Measurements from ENCODE around the gene BST2.
A peak's percentile ranks its signal among the peaks of the same experiment; 100 is the strongest.

Gene BST2, protein sequence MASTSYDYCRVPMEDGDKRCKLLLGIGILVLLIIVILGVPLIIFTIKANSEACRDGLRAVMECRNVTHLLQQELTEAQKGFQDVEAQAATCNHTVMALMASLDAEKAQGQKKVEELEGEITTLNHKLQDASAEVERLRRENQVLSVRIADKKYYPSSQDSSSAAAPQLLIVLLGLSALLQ

DNA sequence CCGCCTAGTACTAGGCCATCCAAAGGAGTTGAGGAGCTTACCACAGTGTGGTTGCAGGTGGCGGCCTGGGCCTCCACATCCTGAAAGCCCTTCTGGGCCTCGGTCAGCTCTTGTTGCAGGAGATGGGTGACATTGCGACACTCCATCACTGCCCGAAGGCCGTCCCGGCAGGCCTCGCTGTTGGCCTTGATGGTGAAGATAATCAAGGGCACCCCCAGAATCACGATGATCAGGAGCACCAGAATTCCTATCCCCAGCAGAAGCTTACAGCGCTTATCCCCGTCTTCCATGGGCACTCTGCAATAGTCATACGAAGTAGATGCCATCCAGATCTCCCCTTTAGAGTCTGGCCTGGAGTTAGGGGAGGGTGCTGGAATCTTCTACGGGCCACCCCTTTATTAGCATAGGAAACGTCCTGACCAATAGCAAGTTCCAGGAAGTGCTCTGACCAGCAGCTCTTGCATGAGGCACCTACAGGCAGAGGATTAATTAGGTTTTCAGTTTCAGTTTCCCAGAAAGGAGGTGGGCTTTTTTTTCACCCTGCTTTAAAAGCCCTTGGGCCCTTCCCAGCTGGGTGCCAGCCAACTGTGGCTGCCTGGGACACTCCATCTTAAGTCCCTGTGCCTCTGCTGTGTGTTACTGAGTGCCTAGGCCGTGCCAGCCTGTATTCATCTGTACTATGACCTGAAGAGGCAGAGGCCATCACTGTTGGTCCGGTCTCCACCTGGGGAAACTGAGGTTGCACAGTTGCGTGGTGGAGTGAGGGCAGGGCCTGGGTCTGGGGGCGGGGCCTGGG, at the start of gene BST2:
TSS of gene BST2 (minus strand) at position 381 of the 796 bp plus-strand sequence. CDS start at position 326, 55 bp downstream.
- DNase-seq (ENCODE audit: low read depth in 2 of 2, low spot score in 1 of 2), result peak in 1 of 2 donors; percentile 27

DNA sequence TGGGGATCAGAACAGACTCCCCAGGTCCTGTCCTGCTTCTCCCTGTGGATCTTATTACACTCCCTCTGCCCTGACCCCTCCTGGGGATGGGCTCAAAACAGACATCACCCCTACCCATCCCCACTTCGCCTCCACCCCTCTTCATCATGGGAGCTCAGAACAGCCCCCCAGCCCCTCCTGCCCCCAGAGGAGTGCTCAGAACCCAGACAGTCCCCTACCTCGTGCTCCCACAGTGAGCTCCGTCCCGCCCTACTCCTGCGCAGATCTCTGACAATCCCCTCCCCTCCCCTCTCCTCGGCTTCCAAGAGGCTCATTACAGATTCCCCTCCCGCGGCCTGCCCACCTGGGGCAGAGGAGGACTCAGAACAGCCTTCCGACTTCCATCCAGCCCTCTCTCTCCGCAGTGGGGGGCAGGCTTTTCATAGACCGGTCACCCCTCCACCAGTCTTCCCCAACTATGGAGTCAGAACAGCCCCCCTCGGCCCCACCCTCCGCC, 49.2 kb upstream of the BST2 start:
- DNase-seq (ENCODE audit: low read depth in 2 of 2, low spot score in 1 of 2), result no peak

DNA sequence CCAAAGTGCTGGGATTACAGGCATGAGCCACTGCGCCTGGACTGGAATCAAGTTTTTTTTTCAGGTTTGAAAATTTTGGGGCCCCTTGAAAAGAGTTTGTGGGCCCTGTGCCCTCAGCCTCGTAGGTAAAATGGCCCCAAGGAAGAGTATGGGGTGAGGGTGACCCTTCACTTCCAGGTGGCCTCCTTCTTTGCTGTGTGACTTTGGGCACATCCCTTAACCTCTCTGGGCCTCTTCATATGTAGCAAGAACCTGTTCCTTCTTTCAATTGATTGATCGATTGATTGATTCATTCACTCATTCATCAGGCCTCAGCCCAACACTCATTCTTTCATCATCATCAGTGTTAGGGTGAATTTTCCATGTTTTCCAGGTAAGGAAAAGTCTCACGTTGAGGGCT, 46.4 kb upstream of the BST2 start:
- no peak for DNase-seq (ENCODE audit: low read depth in 2 of 2, low spot score in 1 of 2)

DNA sequence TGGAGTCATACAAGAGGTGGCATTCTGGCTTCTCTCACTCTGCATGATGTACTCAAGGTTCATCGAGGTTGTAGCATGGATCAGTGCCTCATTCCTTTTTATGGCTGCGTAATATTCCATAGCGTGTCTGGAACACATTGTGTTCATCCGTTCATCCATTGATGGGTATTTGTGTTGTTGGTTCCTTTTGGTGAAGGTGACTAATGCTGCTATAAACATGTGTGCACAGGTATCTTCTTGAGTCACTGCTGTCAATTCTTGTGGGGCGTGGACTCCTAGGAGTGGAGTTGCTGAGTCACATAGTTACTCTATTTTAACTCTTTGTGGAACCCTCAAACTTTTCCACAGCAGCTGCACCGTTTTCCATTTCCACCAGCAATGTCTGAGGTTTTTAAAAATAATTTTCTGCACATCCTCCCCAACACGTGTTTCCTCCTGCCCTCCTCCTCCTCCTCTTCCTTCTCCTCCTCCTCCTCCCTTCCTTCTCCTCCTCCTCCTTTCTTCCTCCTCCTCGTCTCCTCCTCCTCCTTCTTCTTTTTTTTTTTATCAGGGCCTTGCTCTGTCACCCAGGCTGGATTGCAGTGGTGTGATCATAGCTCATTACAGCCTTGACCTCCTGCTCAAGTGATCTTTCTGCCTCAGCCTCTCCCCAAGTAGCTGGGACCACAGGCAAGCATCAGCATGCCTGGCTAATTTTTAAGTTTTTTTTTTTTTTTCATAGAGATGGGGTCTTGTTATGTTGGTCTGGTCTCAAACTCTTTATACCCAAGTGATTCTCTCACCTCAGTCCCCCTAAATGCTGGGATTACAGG, 45.0 kb upstream of the BST2 start:
- no peak for DNase-seq (ENCODE audit: low read depth in 2 of 2, low spot score in 1 of 2)

DNA sequence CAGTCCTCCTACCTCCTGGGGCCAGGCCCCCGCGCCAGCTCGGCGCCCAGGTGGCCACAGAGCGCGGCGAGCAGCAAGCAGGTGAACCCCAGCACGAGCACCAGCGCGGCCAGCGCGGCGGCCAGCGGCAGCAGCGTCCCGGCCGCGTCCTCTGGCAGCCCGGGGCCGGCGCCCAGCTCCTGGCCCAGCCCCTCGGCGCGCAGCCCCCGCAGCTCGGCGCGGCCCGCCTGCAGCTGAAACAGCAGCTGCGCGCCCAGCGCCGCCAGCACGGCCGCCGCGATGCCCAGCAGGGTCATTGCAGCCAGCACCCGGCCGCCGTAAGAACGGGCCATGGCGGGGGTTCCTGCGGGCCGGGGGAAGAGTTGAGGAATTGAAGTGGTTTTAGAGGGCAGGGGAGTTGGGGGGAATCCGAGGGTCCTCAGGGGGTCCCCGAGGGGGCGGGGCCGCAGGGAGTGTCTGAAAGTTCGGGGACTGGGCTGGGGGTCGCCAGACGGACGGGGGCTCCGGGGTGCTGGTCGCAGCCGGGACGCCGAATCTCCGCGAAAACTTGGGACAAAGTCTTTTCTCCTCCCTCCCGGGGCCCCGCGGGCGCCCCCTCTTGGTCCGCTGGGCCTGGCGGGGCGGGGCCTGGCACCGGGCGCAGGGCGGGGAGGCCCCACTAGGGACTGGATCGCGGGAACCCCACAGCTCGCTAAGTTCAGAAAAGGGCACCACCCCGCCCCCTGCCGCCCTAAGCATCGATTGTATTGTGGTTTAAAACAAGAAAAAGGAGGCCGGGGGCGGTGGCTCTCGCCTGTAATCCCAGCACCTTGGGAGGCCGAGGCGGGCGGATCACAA, 42.9 kb upstream of the BST2 start, which contains the start of gene TMEM221:
TSS of gene TMEM221 (minus strand) at position 538 of the 837 bp plus-strand sequence. CDS start at position 332, 206 bp downstream.
- DNase-seq (ENCODE audit: low read depth in 2 of 2, low spot score in 1 of 2), result peak; percentile 20 to 29

DNA sequence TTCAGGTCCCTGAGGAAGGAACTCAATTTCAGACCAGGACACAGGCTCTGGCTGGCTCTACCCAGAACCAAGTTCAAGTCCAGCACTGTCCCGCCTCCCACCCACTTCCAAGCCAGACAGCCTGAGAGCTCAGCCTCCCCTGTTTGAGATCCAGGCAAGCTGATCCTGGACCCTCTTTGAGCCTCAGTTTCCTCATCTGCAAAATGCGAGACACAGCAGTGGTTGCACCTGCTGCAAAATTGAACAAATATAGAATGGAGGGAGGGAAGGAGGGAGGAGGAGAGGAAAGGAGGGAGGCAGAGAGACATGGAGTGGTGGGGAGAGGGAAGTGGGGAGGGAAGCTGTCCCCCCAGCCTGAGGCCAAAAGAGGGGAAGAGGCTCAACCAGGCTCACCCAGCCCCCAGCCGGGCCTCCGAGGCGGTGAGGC, 42.3 kb upstream of the BST2 start:
- DNase-seq (ENCODE audit: low read depth in 2 of 2, low spot score in 1 of 2), result no peak

DNA sequence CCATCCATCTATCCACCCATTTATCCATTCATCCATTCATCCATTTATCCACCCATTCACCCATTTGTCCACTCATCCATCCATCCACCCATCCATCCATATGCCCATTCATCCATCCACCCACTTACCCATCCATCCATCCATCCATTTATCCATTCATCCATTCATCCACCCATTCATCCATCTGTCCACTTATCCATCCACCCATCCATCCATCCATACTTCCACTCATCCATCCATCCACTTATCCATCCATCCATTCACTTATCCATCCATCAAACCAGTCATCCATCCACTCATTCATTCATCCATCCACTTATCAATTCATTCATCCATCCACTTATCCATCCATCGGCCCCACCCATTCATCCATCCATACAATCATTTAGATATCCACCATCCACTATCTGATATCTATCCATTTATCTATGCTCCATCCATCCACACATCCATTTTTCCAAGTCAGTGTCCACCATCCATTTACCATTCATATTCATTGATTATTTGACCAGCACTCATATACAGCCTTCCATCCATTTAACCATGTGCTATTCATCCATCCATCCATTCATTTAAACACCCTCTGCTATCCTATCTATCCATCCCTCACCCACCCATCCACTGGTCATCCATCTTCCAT, 40.2 kb upstream of the BST2 start:
- DNase-seq (ENCODE audit: low read depth in 2 of 2, low spot score in 1 of 2), result no peak

DNA sequence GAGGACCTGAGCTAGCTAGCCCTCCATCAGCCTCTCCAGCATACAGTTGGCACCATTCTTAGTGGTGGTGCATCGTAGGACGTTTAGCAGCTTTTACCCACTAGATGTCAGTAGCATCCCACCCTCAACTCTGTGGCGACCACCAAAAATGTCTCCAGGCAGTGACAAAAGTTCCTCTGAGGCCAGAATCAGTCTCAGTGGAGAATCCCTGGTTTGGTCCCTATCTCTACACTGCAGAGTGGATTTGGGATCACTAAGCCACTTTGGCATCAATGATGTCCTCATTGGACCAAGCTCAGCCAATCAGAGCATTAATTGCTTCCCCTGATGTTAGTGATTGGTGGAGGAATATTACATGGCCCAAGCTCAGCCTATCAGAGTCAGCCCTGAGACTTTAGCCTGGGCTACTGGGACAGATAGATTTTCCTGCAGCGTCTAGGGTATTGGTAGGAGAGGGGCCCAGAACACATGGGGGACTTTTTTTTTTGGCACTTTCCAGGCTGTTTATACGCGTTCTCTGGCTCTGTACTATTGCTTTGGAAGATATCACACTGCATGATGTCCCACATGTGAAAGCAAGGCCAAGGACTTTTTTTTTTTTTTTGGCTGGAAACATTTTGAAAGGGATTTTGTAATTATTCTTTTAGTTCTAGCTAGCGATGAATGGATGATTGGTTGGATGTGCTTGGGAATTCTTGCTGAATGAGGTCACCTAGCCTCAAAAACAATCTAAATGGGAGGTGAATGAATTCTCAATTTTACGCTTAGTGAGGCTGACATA, 36.0 kb upstream of the BST2 start:
- DNase-seq (ENCODE audit: low read depth in 2 of 2, low spot score in 1 of 2), result no peak

DNA sequence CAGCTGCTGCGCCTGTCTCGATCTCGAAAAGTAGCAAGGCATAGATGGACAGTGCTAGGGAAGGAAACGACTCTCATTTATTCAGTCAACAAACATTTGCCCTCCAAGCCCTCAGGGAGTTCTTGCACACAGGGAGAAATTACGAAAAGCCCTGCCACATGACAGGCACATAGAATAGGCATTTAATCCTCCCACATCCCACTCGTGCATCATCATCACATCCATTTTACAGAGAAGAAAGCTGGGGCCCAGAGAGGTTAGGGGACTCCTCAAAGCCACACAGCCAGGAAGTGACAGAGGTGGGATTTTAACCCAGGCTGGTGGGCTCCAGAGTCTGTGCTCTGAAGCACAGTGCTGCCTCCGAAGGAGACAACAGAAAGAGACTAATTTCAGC, 31.4 kb upstream of the BST2 start:
- no peak for DNase-seq (ENCODE audit: low read depth in 2 of 2, low spot score in 1 of 2)

DNA sequence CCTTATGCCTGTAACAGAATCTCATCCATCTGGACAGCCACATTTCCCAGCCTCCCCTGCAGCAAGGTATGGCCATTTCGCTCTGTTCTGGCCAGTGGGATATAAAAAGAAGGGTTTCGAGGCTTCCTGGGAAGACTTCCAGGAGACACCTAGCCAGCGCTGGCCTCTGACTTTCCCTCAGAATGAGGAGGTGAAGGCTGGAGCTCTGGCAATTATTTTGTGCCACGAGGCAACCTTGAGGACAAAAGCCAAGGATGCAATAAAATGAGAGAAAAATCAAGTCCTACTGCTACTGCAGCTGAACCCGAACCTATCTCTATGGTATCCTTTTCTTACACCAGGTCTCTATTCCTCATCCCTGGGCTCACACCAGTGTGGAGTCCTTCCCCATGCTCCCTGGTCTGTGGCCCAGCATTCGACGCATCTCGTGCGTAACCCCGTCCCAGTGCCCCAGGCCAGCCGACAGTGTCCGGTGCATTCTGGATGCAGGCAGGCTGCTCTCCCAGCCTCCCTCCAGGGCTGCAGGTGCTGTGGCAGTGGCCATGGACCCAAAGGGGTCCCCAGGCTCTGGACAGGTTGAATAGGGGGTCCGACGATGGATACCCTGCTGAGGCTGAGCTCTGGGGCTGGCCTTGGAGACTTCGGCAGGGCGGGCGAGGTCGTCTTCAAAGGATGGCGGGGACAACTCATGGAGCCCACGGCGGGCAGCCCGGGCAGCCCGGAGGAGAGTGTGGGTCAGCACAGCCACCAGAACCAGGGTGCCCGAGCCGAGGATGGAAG, 30.9 kb upstream of the BST2 start:
- no peak for DNase-seq (ENCODE audit: low read depth in 2 of 2, low spot score in 1 of 2)

DNA sequence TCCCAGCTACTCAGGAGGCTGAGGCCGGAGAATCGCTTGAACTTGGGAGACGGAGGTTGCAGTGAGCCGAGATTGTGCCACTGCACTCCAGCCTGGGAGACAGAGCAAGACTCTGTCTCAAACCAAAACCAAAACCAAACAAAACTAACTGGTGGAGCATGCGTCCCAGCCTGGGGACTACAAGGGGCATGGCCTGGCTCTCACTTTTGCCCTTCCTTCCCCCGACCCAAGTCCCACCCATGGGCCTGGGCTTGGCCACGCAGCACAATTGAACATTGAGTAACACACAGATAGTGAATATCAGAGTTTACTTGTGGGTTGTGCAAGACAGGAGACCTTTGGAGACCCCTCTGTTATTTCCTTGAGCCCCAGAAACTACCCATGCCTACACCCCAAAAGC, 29.8 kb upstream of the BST2 start:
- no peak for DNase-seq (ENCODE audit: low read depth in 2 of 2, low spot score in 1 of 2)

DNA sequence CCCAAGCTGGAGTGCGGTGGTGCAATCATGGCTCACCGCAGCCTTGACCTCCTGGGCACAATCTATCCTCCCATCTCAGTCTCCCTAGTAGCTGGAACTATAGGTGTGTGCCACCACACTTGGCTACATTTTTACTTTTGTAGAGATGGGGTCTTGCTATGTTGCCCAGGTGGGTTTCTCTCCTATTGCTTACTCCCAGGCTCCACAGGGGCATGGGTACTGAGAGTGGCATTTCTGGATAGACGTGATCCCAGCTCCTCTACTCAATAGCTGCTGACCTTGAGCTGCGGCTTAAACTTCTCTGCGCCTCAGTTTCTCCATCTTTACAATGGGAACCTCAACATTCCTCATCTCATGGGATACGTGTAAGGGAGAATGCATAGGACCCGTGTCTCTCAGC, 26.0 kb upstream of the BST2 start:
- no peak for DNase-seq (ENCODE audit: low read depth in 2 of 2, low spot score in 1 of 2)

DNA sequence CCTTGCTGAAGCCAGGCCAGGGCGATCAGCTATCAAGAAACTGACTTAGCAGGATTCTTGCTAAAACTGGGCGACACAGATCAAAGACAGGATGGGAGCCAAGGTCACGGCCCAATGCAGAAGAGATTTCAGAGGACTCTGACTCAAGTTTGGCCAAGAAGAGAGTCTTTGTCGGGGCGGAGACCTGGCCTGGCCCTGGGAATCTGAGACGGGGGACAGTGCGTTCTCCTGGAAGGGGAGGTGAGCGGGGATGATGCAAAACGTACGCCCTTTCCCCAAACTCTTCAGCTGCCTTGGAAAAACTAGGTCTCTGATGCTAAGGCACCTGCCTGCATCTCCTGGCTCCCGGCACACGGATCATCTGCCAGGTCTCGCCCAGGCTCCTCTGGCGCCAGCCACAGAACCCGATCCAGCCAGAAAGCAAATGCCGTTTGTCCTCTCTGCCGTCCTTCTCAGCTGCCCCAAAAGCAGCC, 24.2 kb upstream of the BST2 start:
- no peak for DNase-seq (ENCODE audit: low read depth in 2 of 2, low spot score in 1 of 2)

DNA sequence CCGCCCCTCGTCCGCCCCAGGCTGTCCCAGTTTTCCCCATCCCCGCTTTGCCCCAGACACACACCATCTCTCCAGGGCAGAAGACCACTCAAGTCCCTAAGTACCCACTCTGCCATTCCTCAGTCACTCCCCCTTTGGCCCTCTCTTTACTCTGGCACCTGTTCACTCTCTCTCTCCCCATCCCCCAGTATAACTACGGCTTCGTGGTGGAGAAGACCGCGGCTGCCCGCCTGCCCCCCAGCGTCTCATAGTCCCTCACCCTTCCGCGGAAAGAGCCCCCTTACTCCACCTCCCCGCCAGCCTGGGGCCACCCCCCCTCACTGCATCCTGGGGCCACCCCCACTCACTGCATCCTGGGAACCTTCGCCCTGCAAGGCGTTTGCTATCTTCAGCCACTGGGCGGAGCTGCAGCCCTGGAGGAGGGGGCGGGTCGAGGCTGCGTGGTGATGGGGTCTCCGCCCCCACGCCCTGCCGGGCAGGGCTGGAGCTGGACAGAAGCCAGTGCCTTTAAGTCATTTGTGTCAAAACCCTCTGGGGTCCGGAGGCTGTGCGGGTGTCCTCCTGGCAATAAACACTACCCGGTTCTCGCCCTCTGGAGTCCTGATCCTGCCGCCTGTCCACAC, 19.4 kb upstream of the BST2 start:
- DNase-seq (ENCODE audit: low read depth in 2 of 2, low spot score in 1 of 2), result no peak

DNA sequence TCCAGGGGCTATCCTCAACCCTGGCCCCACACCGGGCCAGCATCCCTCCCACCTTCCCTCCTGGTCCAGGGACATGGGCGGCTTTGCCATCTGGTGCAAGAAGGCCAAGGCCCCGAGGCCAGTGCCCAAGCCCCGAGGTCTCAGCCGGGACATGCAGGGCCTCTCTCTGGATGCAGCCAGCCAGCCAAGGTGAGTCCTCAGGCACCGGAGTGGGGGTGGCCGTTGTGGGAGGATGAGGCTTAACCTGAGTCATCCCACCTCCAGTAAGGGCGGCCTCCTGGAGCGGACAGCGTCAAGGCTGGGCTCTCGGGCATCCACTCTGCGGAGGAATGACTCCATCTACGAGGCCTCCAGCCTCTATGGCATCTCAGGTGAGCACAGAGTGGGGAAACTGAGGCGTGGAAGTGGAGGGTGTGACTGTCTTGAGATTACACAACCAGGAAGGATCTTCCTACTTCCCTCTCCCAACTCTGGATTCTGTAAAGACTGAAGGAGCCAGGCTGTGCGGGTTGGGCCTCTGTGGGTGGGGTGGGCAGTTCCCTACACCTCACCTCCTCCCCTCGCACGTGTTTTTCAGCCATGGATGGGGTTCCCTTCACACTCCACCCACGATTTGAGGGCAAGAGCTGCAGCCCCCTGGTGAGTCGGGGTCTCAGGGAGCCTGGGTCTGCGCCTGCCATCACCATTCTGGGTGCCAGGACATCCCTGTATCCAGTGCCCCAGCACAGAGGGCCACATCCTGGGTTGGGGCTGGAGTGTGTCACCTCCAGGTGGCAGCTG, 18.2 kb upstream of the BST2 start:
- no peak for DNase-seq (ENCODE audit: low read depth in 2 of 2, low spot score in 1 of 2)

DNA sequence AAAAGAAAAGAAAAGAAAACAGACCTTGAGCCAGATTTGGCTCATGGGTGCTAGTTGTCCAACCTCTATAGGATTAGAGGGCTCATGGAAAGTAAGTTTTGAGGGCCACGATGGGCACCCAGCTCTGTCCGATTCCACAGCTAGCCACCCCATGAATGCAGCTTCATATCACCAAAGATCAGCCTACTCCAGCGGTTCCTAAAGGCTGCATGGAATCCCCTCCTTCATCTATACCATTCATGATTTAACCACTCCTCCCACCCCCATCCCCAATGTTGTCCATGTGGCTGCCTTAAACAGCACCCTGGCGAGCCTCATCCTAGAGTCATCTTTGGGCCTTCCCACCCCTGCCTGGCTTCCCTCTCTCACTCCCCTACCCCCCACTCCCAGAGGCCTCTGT, 16.5 kb upstream of the BST2 start:
- DNase-seq (ENCODE audit: low read depth in 2 of 2, low spot score in 1 of 2), result no peak

DNA sequence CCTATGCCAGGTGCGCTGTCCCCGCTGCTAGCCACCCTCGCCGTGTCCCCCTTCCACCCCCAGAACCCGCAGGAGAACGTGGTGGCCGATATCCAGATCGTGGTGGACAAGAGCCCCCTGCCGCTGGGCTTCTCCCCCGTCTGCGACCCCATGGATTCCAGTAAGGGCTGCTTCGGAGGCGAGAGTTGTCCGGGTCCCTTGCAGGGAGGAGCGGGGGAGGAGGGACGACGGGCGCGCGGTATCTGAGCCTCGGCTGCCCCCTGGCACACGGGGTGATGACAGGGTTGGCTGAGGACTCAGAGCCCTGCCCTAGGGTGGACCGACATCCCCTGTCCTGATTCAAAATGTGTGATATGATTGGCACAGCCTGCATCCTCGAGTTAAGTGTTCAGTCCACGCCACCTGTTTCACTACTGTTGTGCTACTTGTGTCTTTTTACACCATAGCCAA, 15.1 kb upstream of the BST2 start:
- DNase-seq (ENCODE audit: low read depth in 2 of 2, low spot score in 1 of 2), result no peak

Data from stimulated activated CD8-positive, alpha-beta memory T cell treated with anti-CD3 and anti-CD28 coated beads, Interleukin-4, amount 100 ng/mL, for 4 hours (primary cell).